NCI-H1092 treated with DMSO at 0.1 percent for 48 hours (cell line): ENCODE measurements around the gene PLEKHM1.
"Not testable (repeated sequence)": the region's sequence is repeated elsewhere in the genome, so short reads cannot be mapped to it uniquely, and the experiment has no call there.

ENCODE experiments used
- DNase-seq: peaks from one replicate; lab custom pipeline; 2025; lab: John Stamatoyannopoulos, UW

PLEKHM1 gene

DNA sequence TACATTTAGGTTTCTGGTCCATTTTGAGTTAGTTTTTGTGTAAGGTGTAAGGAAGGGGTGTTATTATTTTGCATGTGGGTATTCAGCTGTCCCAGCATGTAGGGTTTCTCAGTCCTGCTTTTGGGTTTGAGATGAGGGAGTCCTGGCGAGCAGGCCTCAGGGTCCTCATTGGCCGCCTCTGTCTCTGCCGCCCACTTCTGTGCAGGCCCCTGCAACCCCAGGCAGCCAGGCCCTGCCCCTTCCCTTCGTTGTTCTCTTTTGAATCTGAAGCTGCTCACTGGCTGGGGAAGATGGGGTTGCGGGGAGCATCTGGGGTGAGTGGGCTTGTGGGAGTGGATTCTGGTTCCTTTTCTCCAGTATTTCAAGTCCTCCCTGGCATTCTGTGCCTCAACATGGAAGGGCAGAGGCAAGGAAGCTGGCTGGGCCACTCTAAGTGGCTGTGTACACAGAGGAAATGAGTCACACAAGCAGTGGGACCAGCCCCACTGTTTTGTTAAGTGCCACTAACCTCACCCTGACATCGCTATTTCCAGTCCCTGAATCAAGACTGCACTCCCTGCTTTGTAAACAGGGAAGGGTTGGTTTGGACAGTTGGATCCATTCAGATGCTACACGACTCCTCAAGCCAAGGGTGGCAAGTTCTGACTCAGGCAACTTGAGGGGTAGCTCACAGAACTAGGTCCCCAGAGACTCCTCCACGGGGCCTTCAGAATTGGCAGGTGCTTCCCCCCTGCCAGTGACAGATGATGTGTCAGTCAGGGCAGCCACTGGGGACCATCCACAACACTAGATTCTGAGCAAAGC, 28.8 kb downstream of the PLEKHM1 start:
- DNase-seq: not testable (repeated sequence)

- not testable (repeated sequence) for DNase-seq
Observed at GRCh38 chr17:45460422-45460821, 30.1 kb downstream of the PLEKHM1 start.

GRCh38 chr17:45454341-45454740, 36.2 kb downstream of the PLEKHM1 start:
- not testable (repeated sequence) for DNase-seq

- DNase-seq: not testable (repeated sequence)
Observed at GRCh38 chr17:45453731-45454130, 36.8 kb downstream of the PLEKHM1 start.

- not testable (repeated sequence) for DNase-seq
Observed at GRCh38 chr17:45453225-45453534, 37.3 kb downstream of the PLEKHM1 start.

GRCh38 chr17:45452329-45453224, 37.9 kb downstream of the PLEKHM1 start:
- DNase-seq: not testable (repeated sequence)

- DNase-seq: not testable (repeated sequence)
Observed at GRCh38 chr17:45451660-45452059, 38.9 kb downstream of the PLEKHM1 start.

- DNase-seq: no peak
Observed at GRCh38 chr17:45451131-45451530, 39.4 kb downstream of the PLEKHM1 start.

DNA sequence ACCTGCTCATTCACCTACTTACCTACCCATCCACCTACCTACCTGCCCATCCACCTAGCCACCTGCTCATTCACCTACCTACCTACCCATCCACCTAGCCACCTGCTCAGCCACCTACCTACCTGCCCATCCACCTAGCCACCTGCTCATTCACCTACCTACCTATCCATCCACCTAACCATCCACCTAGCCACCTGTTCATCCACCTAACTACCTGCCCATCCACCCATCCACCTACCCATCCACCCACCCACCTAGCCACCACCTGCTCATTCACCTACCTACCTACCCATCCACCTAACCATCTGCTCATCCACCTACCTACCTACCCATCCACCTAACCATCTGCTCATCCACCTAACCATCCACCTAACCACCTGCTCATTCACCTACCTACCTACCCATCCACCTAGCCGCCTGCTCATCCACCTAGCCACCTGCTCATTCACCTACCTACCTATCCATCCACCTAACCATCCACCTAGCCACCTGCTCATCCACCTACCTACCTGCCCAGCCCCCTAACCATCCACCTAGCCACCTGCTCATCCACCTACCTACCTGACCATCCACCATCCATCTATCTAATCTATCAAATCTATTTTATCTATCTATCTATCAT, 40.7 kb downstream of the PLEKHM1 start:
- DNase-seq: not testable (repeated sequence)

DNA sequence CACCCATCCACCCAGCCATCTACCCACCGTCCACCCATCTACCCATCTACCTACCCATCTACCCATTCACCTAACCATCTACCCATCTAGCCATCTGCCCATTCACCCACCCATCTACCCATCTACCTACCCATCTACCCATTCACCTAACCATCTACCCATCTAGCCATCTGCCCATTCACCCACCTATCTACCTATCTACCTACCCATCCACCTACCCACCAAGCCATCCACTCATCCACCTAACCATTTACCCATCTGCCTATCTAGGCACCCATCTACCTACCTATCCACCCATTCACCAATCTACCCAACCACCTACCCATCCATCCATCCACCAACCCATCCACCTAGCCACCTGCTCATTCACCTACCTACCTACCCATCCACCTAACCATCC, 41.3 kb downstream of the PLEKHM1 start:
- not testable (repeated sequence) for DNase-seq

DNA sequence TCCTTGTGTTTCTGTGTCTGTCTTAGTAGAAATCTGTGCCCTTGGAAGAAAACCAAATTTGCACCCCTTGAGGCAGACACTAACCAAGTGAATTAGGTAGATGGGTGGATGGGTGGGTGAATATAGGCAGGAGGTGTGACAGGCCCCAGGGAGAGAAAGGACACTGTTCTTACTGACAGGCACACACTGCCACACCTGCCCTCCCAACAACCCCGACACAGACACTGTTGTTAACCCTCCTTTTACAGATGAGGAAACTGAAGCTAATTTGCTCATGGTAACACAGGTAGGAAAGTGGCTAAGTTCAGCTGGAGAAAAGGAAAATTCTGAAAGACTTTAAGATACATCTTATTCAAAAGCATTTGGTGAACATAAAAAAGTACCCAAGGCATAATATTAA, 42.0 kb downstream of the PLEKHM1 start:
- DNase-seq: not testable (repeated sequence)

DNA sequence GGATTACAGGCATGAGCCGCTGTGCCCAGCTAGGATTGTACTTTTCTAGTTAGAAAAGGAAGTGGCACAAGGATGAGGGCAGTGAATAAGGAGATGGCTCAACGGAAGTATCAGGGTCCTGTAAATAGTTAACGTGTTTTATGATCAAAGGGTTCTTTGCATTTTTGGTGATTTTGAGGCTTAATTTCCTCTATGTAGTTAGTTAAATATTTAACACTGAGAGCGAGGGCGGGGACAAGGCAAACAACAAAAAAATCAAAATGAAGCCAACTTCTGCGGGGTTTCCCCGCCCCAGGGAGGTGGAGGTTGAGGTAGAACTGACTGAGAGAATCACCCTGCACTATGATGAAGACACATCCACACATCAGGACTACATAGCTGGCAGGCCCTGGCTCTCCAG, 42.5 kb downstream of the PLEKHM1 start:
- DNase-seq: not testable (repeated sequence)

DNA sequence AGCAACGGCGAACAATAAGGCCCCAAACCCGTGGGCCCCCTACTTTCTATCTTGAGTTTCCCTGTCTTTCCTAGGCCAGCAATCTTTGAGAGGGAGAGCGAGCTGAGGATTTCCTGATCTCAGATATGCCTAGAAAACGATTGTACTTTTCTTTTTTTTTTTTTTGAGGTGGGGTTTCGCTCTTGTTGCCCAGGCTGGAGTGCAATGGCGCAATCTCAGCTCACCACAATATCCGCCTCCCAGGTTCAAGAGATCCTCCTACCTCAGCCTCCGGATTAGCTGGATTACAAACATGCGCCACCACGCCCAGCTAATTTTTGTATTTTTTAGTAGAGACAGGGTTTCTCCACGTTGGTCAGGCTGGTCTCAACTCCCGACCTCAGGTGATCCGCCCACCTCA, 42.9 kb downstream of the PLEKHM1 start:
- not testable (repeated sequence) for DNase-seq

DNA sequence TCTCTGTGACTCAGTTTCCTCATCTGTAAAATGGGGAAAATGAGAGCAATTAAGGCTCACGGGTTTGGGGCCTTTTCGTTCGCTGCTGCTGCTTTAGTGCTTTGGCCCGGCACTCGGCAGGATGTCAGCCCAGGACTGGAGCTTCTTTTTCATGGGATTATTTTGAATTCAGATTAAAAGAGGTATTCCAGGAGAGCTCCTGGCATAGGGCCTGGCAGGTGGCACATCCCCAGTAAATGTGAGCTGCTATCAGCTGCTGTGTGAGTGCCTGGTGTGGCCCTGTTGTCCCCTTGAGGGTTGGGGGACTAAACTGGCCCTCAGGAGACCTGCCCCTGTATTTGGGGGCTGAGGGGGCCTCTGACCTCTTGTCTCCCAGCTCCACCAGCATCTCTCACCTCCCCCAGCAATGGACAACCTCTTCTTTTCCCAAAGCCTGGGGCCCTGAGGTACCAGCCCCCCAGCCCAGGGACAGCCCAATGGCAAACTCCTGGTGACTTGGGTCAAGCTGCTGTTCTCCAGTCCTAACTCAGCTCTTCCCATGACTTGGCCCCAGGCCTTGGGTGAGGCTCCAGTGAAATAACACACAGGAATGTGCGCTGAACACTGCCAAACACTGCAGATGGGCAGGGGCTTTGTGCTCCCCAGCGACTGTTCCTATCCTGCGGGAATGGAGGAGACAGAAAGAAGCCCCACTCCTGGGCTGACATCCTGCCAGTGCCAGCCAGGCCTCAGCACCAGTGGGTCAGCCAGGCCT, 43.5 kb downstream of the PLEKHM1 start:
- DNase-seq: not testable (repeated sequence)

GRCh38 chr17:45445901-45446743, 44.4 kb downstream of the PLEKHM1 start:
- DNase-seq: not testable (repeated sequence)

GRCh38 chr17:45444856-45445820, 45.4 kb downstream of the PLEKHM1 start:
- DNase-seq: not testable (repeated sequence)

DNA sequence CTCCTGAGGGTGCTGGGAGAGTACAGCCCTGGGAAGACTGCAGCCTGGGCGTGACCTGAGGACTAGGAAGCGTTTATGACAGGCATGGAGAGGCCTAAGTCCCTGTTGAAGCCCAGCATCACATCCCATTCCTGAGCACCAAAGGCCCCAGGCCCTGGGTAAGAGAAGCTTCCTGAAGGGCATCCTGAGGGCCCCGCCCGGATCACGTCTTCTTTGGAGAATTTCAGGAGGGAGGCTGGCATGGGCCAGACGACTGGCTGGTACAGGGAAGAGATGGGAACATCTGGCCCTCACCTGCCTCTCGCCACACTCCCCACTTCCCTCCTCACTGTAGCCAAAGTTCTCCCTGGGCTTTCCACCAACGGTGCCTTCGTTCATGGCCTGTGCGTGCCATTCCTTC, 46.2 kb downstream of the PLEKHM1 start:
- not testable (repeated sequence) for DNase-seq

GRCh38 chr17:45443371-45444260, 46.9 kb downstream of the PLEKHM1 start:
- not testable (repeated sequence) for DNase-seq
